Gastroesophageal sphincter (tissue), 3 donors: ENCODE data around the gene TWF2.

Experiments used
- EP300 ChIP-seq: sonication (generic); formaldehyde crosslinking; IDR thresholded peaks from one replicate; pipeline ENCODE4 v1.6.1; 2017; ENCODE audit warnings: antibody characterized with exemption, mild to moderate bottlenecking
- TF ChIP-seq, protein P1 (sequence below), 4 experiments: fragments of 200-600 bp in 2 of 4; fragments of 450-650 bp in 2 of 4; sonication (generic) in 1 of 4; IDR thresholded peaks; one replicate each; pipeline ENCODE4 v1.5.1; 2017 to 2019; ENCODE audit warnings: antibody characterized with exemption in 4 of 4, mild to moderate bottlenecking in 2 of 4, moderate library complexity in 2 of 4

DNA sequence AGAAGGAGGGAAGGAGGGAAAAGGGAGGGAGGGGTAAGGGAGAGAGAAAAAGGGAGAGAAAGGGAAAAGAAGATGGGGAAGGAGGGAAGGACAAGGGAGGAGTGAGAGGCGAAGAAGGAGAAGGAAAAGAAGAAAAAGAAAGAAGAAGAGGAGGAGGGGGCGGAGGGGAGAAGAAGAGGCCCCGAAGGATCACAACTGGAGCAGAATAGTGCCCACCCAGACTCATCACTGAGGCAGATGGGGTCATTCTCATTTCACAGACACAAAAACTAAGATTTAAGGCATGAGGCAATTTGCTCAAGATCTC is 43.7 kb downstream of the TWF2 start:
- TF ChIP-seq, protein P1, sequence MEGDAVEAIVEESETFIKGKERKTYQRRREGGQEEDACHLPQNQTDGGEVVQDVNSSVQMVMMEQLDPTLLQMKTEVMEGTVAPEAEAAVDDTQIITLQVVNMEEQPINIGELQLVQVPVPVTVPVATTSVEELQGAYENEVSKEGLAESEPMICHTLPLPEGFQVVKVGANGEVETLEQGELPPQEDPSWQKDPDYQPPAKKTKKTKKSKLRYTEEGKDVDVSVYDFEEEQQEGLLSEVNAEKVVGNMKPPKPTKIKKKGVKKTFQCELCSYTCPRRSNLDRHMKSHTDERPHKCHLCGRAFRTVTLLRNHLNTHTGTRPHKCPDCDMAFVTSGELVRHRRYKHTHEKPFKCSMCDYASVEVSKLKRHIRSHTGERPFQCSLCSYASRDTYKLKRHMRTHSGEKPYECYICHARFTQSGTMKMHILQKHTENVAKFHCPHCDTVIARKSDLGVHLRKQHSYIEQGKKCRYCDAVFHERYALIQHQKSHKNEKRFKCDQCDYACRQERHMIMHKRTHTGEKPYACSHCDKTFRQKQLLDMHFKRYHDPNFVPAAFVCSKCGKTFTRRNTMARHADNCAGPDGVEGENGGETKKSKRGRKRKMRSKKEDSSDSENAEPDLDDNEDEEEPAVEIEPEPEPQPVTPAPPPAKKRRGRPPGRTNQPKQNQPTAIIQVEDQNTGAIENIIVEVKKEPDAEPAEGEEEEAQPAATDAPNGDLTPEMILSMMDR (IDR thresholded peaks at IDR 0.05), result no peak
- TF ChIP-seq EP300, result no peak
